ENCODE results near the gene CHEK2. TPM values are rescaled to one million over a fixed set of nuclear protein-coding genes. Genes with fewer than 3 reads are reported as not detected.
A peak's percentile ranks its signal among the peaks of the same experiment; 100 is the strongest.

Gene CHEK2
- total RNA-seq, 6 donors from 2014 or later: 5.6 to 14.7 (median 9.7) TPM

- Histone ChIP-seq H3K27ac (no peak overlapping the region), H3K4me3 (no peak overlapping the region), H3K9me3 (no peaks in the 10 kb centered on the region), H3K4me1 (peaks cover 0 to 4% (median 0%) of the 10 kb centered on the region in 4 donors), H3K36me3 (no peaks in the 10 kb centered on the region), H3K27me3 (no peaks in the 10 kb centered on the region)
- DNase-seq: no peak
- WGBS, 2 donors: 78 to 96% methylated on average over 3 of the region's 3 CpGs
- no peak for TF ChIP-seq POLR2A (IDR thresholded peaks at IDR 0.05)
- no peak for TF ChIP-seq POLR2AphosphoS5 (IDR thresholded peaks at IDR 0.05)
- TF ChIP-seq EP300 (IDR thresholded peaks at IDR 0.05): no peak
- no peak for TF ChIP-seq CTCF (IDR thresholded peaks at IDR 0.05)
- no peak for ATAC-seq (ENCODE audit: low FRiP score in 2 of 2)
Measured at GRCh38 chr22:28658448-28658847, 83.2 kb downstream of the CHEK2 start.

GRCh38 chr22:28656181-28656580, 85.4 kb downstream of the CHEK2 start:
- 62% methylated on average over 3 of the region's 3 CpGs for WGBS, 2 donors
- Histone ChIP-seq H3K27me3 (no peaks in the 10 kb centered on the region), H3K36me3 (no peaks in the 10 kb centered on the region), H3K4me3 (no peak overlapping the region), H3K9me3 (no peaks in the 10 kb centered on the region), H3K27ac (peak overlapping the region in 1 of 4 donors; percentile 21), H3K4me1 (peaks cover 0 to 4% (median 0%) of the 10 kb centered on the region in 4 donors)
- DNase-seq (no peak), ATAC-seq (ENCODE audit: low FRiP score in 2 of 2) (no peak)
- TF ChIP-seq POLR2AphosphoS5 (IDR thresholded peaks at IDR 0.05) (no peak), POLR2A (IDR thresholded peaks at IDR 0.05) (no peak), CTCF (IDR thresholded peaks at IDR 0.05) (no peak), EP300 (IDR thresholded peaks at IDR 0.05) (no peak)

GRCh38 chr22:28650463-28650862, 91.2 kb downstream of the CHEK2 start:
- no peaks in the 10 kb centered on the region for H3K4me1 ChIP-seq
- no peaks in the 10 kb centered on the region for H3K27me3 ChIP-seq
- no peak overlapping the region for H3K27ac ChIP-seq
- H3K4me3 ChIP-seq: no peak overlapping the region
- TF ChIP-seq POLR2A (IDR thresholded peaks at IDR 0.05) (no peak), EP300 (IDR thresholded peaks at IDR 0.05) (no peak), POLR2AphosphoS5 (IDR thresholded peaks at IDR 0.05) (no peak), CTCF (IDR thresholded peaks at IDR 0.05) (no peak)
- ATAC-seq (ENCODE audit: low FRiP score in 2 of 2) (no peak), DNase-seq (no peak)
- H3K36me3 ChIP-seq: no peaks in the 10 kb centered on the region
- H3K9me3 ChIP-seq: no peaks in the 10 kb centered on the region

GRCh38 chr22:28648792-28649191, 92.8 kb downstream of the CHEK2 start:
- Histone ChIP-seq H3K27me3 (no peaks in the 10 kb centered on the region), H3K4me3 (no peak overlapping the region), H3K4me1 (no peaks in the 10 kb centered on the region), H3K27ac (no peak overlapping the region), H3K9me3 (no peaks in the 10 kb centered on the region), H3K36me3 (no peaks in the 10 kb centered on the region)
- no peak for DNase-seq
- WGBS, 2 donors: 96% methylated on average over 4 of the region's 4 CpGs
- no peak for TF ChIP-seq POLR2A (IDR thresholded peaks at IDR 0.05)
- TF ChIP-seq POLR2AphosphoS5 (IDR thresholded peaks at IDR 0.05): no peak
- TF ChIP-seq EP300 (IDR thresholded peaks at IDR 0.05): no peak
- no peak for TF ChIP-seq CTCF (IDR thresholded peaks at IDR 0.05)
- ATAC-seq (ENCODE audit: low FRiP score in 2 of 2): no peak

GRCh38 chr22:28647216-28647615, 94.4 kb downstream of the CHEK2 start:
- ATAC-seq (ENCODE audit: low FRiP score in 2 of 2) (no peak), DNase-seq (no peak)
- Histone ChIP-seq H3K4me1 (no peaks in the 10 kb centered on the region), H3K9me3 (no peaks in the 10 kb centered on the region), H3K36me3 (no peaks in the 10 kb centered on the region), H3K27ac (no peak overlapping the region), H3K27me3 (no peaks in the 10 kb centered on the region), H3K4me3 (no peak overlapping the region)
- TF ChIP-seq CTCF (IDR thresholded peaks at IDR 0.05) (no peak), POLR2A (IDR thresholded peaks at IDR 0.05) (no peak), POLR2AphosphoS5 (IDR thresholded peaks at IDR 0.05) (no peak), EP300 (IDR thresholded peaks at IDR 0.05) (no peak)
- 94 to 98% methylated on average over 3 of the region's 3 CpGs for WGBS, 2 donors
